ENCODE data around the gene KCNJ1.

The KCNJ1 gene

GRCh38 chr11:128901653-128902514 is 34.8 kb upstream of the KCNJ1 start:
- DNase-seq, result no peak

GRCh38 chr11:128900468-128900867 is 33.4 kb upstream of the KCNJ1 start:
- no peak for DNase-seq

GRCh38 chr11:128898580-128899344 is 31.7 kb upstream of the KCNJ1 start:
- no peak for DNase-seq

GRCh38 chr11:128897826-128898225 is 30.7 kb upstream of the KCNJ1 start:
- no peak for DNase-seq

- DNase-seq, result no peak
These were observed 29.3 kb upstream of the KCNJ1 start for GRCh38 chr11:128896356-128896755.

GRCh38 chr11:128895526-128895925 is 28.4 kb upstream of the KCNJ1 start:
- no peak for DNase-seq

- DNase-seq, result no peak
These were observed 27.6 kb upstream of the KCNJ1 start for GRCh38 chr11:128894685-128895084.

- no peak for DNase-seq
These were observed 27.2 kb upstream of the KCNJ1 start for GRCh38 chr11:128894286-128894681.

- no peak for DNase-seq
These were observed 26.6 kb upstream of the KCNJ1 start for GRCh38 chr11:128893578-128894285.

GRCh38 chr11:128892866-128893565 is 25.9 kb upstream of the KCNJ1 start:
- DNase-seq, result no peak

- no peak for DNase-seq
These were observed 24.9 kb upstream of the KCNJ1 start for GRCh38 chr11:128891913-128892398.

GRCh38 chr11:128890543-128891368 is 23.7 kb upstream of the KCNJ1 start, which contains the start of gene KCNJ5:
KCNJ5 (plus strand) TSS chr11:128891356; CDS start chr11:128911274, 19,918 bp downstream.
- peak; percentile 64 for DNase-seq

GRCh38 chr11:128890216-128890542 is 23.1 kb upstream of the KCNJ1 start:
- DNase-seq, result no peak

GRCh38 chr11:128889657-128890213 is 22.6 kb upstream of the KCNJ1 start:
- no peak for DNase-seq

GRCh38 chr11:128888034-128888985 is 21.2 kb upstream of the KCNJ1 start:
- no peak for DNase-seq

GRCh38 chr11:128886406-128887124 is 19.5 kb upstream of the KCNJ1 start:
- no peak for DNase-seq

GRCh38 chr11:128884703-128885338 is 17.7 kb upstream of the KCNJ1 start:
- peak; percentile 70 for DNase-seq

GRCh38 chr11:128884054-128884453 is 17.0 kb upstream of the KCNJ1 start:
- no peak for DNase-seq

- DNase-seq, result no peak
These were observed 15.4 kb upstream of the KCNJ1 start for GRCh38 chr11:128882451-128882850.
